ENCODE data around the gene BTRC.

The BTRC gene

DNA sequence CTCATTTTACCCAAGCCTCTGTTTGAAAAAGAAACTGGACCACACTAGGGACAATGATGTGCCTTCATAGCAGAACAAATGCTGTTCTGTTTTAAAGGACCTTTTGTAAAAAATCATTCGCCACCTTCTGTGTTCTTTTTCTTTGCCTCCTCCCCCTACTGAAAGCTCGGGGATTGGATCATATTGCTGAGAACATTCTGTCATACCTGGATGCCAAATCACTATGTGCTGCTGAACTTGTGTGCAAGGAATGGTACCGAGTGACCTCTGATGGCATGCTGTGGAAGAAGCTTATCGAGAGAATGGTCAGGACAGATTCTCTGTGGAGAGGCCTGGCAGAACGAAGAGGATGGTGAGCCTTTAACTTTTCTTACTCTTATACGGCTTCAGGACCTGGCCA, 171.9 kb downstream of the BTRC start:
- Histone ChIP-seq H3K4me2 (ENCODE audit: low read depth, low read length, poor library complexity, severe bottlenecking) (no peak overlapping the region), H3K79me2 (ENCODE audit: insufficient read depth, low read length) (no peaks in the 10 kb centered on the region), H2AFZ (ENCODE audit: low read depth, low read length, severe bottlenecking) (no peak overlapping the region), H3K9me2 (replicated peaks; ENCODE audit: insufficient read depth, low read length) (no peaks in the 10 kb centered on the region), H3K27me3 (ENCODE audit: low read length) (no peaks in the 10 kb centered on the region), H3F3A (ENCODE audit: insufficient read depth) (no peaks in the 10 kb centered on the region), H3K27ac (ENCODE audit: low read depth, low read length) (no peak overlapping the region), H3K36me3 (ENCODE audit: low read length) (no peaks in the 10 kb centered on the region), H3K9ac (ENCODE audit: low read length) (no peak overlapping the region), H4K20me1 (ENCODE audit: low read depth, low read length) (no peaks in the 10 kb centered on the region), H3K9me3 (ENCODE audit: insufficient read depth, low read length) (no peaks in the 10 kb centered on the region), H3K4me3 (ENCODE audit: insufficient read depth, low read length, poor library complexity, severe bottlenecking) (no peak overlapping the region)
- no peak for TF ChIP-seq CTCF (IDR thresholded peaks at IDR 0.05; ENCODE audit: insufficient read depth, low read length, poor library complexity, severe bottlenecking)
- TF ChIP-seq EZH2phosphoT487 (conservative IDR thresholded peaks at IDR 0.05; ENCODE audit: low read length): no peak

DNA sequence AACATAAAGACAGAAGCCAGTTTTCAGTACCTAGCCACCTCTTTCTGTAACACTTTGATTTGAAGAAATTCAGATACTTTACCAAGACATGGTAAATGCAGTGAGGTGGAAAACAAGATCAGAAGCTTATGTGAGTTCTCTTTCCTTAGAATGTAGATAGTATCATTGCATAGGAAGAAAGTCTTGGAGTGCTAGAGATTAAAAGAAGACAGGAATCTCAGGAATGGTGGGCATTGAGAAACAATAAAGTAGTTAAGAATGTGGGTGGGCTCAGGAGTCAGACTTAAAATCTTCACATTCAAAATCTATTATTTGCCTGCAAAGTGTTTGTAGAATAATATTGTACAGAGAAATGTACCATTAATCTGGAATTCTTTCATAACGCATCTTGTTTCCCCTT, 175.2 kb downstream of the BTRC start:
- Histone ChIP-seq H3K36me3 (ENCODE audit: low read length) (no peaks in the 10 kb centered on the region), H3K9ac (ENCODE audit: low read length) (no peak overlapping the region), H3K4me3 (ENCODE audit: insufficient read depth, low read length, poor library complexity, severe bottlenecking) (no peak overlapping the region), H3K27me3 (ENCODE audit: low read length) (no peaks in the 10 kb centered on the region), H3K9me2 (replicated peaks; ENCODE audit: insufficient read depth, low read length) (no peaks in the 10 kb centered on the region), H4K20me1 (ENCODE audit: low read depth, low read length) (no peaks in the 10 kb centered on the region), H3K4me2 (ENCODE audit: low read depth, low read length, poor library complexity, severe bottlenecking) (no peak overlapping the region), H3F3A (ENCODE audit: insufficient read depth) (no peaks in the 10 kb centered on the region), H2AFZ (ENCODE audit: low read depth, low read length, severe bottlenecking) (no peak overlapping the region), H3K79me2 (ENCODE audit: insufficient read depth, low read length) (no peaks in the 10 kb centered on the region), H3K27ac (ENCODE audit: low read depth, low read length) (no peak overlapping the region), H3K9me3 (ENCODE audit: insufficient read depth, low read length) (no peaks in the 10 kb centered on the region)
- no peak for TF ChIP-seq CTCF (IDR thresholded peaks at IDR 0.05; ENCODE audit: insufficient read depth, low read length, poor library complexity, severe bottlenecking)
- TF ChIP-seq EZH2phosphoT487 (conservative IDR thresholded peaks at IDR 0.05; ENCODE audit: low read length): no peak

GRCh38 chr10:101529725-101530553, 176.0 kb downstream of the BTRC start:
- no peak for TF ChIP-seq EZH2phosphoT487 (conservative IDR thresholded peaks at IDR 0.05; ENCODE audit: low read length)
- TF ChIP-seq CTCF (IDR thresholded peaks at IDR 0.05; ENCODE audit: insufficient read depth, low read length, poor library complexity, severe bottlenecking): no peak
- Histone ChIP-seq H3K79me2 (ENCODE audit: insufficient read depth, low read length) (no peaks in the 10 kb centered on the region), H3K9me3 (ENCODE audit: insufficient read depth, low read length) (no peaks in the 10 kb centered on the region), H3K9ac (ENCODE audit: low read length) (no peak overlapping the region), H2AFZ (ENCODE audit: low read depth, low read length, severe bottlenecking) (no peak overlapping the region), H3K36me3 (ENCODE audit: low read length) (no peaks in the 10 kb centered on the region), H4K20me1 (ENCODE audit: low read depth, low read length) (no peaks in the 10 kb centered on the region), H3K27ac (ENCODE audit: low read depth, low read length) (no peak overlapping the region), H3K9me2 (replicated peaks; ENCODE audit: insufficient read depth, low read length) (no peaks in the 10 kb centered on the region), H3K4me3 (ENCODE audit: insufficient read depth, low read length, poor library complexity, severe bottlenecking) (no peak overlapping the region), H3K27me3 (ENCODE audit: low read length) (no peaks in the 10 kb centered on the region), H3F3A (ENCODE audit: insufficient read depth) (no peaks in the 10 kb centered on the region), H3K4me2 (ENCODE audit: low read depth, low read length, poor library complexity, severe bottlenecking) (no peak overlapping the region)
